ENCODE results near the gene SLC43A1.

SLC43A1 gene

DNA sequence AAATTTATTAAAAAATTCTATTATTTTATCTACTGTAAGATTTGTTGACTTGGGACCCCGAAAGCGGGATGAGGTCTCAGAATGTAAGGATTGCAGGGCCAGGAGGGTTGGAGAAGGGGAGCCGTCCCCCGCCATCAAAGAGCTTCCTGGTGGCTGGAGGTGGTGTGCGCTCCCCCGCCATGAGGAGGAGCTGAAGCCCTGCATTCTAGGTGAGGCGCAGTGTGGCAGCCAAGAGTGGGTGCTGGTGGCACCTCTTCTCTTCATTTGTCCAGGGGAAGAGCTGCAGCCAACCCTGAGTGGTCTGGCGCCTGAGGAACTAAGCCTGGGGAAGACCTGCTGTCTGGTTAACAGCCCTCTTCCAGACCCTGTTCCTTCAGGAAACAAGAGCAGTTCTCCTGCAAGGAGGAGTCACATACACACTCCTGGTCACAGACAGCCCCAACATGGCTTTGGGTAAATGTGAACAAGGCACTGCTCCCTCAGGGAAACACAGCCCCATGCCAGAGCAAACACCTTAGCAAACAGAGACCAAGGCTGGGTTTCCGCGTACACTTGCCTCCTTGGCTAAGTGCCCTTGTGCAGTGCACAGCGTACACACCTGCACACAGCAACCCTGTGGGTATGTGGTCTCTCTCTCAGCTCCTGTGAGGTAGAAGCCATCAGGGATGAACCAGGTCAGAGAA, 37.9 kb downstream of the SLC43A1 start:
- DNase-seq = no peak

DNA sequence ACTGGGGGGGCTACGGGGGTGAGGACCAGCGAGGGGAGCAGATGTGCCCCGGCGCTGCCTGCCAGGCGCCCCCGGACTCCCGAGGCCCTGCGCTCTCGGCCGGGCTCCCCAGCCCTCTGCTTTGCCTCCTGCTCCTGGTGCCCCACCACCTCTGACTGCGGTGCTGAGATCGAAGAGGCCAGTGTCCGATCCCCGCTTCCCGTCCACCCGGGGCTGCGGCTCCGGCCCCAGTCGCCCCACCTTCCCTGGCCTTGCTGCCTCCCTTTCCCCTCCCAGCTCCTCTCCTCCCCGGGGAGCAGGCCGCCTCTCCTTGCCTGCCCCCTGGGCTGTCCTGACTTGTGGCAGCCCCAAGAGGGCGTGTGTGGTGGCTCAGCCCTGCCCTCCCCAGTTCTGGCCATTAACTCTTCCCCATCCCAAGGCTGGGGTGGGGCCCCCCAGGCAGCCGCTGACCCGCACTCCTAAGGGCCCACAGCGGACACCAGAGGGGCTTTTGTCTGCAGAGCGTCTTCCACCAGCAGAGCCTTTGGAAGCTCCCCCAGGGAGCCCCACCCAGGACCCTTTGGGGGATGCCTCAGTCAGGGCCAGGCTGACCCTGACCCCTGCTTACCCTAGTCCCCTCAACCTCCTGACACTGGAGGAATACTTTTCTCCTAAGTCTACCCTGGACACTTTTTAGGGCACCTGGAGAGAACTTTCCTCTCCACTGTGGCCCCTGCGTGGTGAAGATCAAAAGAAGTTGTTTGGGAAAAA, 38.6 kb downstream of the SLC43A1 start:
- DNase-seq = no peak

DNA sequence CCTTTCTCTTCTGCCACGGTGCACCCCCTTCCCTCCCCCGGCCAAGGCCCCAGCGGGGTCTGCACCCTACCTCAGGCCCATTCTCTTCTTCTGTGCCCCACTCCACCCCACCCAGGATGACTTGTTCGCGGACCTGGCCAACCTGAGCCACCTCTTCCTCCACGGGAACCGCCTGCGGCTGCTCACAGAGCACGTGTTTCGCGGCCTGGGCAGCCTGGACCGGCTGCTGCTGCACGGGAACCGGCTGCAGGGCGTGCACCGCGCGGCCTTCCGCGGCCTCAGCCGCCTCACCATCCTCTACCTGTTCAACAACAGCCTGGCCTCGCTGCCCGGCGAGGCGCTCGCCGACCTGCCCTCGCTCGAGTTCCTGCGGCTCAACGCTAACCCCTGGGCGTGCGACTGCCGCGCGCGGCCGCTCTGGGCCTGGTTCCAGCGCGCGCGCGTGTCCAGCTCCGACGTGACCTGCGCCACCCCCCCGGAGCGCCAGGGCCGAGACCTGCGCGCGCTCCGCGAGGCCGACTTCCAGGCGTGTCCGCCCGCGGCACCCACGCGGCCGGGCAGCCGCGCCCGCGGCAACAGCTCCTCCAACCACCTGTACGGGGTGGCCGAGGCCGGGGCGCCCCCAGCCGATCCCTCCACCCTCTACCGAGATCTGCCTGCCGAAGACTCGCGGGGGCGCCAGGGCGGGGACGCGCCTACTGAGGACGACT, 39.3 kb downstream of the SLC43A1 start:
- DNase-seq = peak; percentile 41

DNA sequence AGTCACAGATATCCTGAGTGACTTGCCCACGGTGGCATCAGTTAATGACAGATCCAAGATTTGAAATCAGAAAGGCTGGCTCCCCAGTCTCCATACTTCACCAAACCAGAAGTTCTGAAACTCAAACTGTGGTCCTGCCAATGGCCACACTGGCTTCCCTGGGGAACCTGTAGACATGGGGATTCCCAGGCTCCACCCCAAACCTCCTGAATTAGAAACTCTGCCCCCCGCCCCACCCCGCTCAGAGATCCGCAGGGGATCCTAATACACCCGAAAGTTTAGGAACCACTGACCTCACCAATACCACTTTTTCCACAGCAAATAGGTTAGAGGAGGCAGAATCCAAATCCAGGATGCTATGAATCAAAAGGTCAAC, 39.8 kb downstream of the SLC43A1 start:
- DNase-seq = no peak

DNA sequence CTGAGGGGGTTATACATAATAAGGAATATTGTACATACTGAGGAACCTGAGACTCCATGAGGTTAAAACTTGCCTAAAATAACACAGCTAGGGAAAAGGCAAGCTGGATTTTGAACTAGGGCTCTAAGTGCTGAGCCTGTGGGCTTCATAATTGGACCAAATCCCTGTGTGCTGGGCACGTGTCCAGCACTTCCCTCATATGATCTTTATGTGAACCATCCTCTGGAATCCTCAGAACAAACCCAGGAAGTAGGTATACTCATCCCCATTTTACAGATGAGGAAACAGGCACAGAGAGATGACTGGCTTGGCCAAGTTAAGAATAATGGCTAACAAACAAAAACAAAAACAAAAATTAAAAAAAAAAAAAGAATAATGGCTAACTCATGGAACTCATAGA, 40.3 kb downstream of the SLC43A1 start:
- no peak for DNase-seq

DNA sequence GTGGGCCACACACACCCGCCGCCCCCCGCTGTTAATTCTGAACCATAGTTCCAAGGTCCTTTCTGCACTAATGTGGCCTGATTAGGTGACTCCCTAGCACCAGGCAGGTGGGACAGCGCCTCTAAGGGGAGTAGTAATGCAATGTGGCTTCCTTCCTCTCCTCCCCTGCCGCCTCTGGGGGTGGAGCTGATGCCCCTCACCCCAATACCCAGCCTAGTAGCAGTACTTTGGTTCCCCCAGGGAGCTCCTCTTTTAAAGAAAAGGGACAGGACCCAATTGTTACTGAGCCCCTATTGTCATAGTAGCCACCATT, 40.7 kb downstream of the SLC43A1 start:
- no peak for DNase-seq

DNA sequence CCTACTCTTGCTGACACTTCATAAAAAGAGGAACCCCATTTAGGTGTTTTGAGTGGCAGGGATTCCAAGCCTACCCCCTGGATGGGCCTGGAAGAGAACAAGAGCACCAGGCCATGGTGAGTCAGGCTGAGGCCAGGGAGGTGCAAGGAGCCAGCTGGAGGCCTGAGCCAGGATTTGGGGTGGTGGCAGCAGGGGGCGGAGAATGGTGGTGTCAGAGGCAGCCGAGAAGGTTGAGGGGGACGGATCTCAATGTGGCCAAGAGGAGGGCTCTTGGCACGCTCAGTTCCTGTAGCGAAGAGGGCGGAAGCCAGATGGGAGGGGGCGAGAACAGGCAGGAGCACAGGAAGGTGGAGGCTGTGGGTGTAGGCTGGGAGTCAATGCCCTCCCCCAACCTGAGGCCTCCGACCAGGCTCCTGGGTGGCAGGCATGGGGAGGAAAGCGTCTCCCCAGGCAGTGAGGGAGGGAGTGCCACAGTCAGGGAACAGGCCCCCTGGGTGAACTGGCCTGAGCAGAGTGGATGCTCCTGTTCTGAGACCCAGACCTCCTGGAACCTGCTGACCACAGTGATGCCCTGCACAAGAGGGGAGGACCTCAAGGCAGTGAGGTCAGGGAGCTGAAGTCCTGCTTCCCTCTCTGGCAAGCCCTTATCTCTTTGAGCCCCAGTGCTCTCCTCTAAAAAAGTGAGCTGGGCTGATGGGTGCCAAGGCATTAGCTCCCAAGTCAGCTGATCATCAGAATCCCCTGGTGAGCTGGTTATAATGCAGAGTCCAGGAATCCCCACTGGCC, 41.3 kb downstream of the SLC43A1 start:
- DNase-seq = no peak

DNA sequence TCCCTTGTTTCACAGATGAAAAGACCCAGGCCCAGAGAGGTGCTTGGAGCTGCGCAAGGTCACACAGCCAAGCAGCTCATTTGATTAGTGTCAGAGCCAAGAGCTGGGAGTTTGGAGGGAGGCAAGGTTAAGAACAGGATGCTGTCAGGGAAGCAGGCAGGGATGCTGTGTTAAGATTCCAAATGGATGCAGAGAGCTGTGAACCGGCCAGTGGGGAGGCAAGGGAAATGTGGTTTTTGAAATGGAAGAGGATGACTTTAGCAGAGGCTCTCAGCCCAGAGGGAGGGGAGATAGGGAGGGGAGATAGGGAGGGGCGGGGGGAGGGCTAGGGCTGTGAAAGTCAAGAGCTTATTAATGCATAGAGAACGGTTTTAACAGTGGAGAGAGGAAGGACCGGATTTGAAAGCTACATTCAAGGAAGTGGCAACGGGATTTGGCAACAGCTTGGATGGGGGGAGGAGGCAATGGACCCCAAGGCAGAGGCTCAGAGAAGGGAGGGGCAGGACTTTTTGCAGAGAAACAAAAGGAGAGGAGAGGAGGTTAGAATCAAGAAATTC, 42.1 kb downstream of the SLC43A1 start:
- DNase-seq = no peak

DNA sequence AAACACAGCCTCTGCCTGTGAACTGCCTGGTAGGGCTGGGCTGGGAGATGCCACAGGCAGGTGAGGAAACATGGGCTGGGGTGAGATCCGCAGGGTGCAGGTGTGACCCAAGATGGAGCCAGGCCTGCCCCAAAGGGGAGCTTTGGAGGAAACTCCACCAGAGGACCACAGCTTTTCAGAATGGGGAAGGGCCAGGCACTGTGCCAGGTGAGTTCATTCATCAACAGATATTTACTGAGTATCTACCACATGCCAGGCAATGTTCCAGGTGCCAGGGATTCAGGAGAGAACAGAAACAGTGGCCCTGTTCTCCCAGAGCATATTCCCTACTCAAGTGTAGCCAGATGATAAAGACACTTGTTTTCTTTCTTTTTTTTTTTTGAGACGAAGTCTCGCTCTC, 44.0 kb downstream of the SLC43A1 start:
- peak; percentile 10 for DNase-seq

DNA sequence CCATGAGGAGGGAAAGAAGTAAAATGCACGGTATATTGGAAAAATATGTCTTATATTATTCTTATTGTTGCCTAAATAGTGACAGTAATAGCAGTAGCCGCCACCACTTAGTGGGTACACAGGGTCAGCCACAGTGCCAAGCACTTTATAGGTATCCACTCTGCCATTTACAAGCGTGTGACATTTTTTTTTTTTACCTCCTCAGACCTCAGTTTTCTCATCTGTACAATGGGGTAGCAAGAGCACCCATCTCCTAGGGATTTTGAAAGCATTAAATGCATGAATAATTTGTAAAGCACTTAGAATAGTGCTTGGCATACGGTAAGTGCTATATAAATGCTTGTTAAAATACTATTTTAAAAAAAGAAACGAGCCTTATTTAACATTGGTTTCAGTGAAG, 46.2 kb downstream of the SLC43A1 start:
- DNase-seq = no peak

DNA sequence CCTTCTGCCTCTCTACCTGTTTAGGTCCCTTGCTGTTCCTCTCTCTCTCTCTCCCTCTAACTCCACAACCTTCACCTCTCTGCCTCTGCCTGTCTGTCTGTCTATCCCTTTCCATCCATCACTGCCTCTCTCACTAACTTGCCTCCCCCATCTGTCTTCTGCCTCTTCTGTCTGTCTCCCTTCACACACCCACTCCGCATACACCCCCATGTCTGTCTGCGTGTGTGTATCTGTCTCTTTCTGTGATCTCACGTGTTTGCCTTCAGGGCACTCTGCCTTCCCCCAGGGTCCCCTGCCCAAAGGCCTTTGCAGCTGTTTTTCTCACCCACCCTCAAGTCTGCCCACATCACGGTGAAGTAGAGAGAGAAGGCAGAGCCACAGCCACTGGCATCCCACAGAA, 47.2 kb downstream of the SLC43A1 start:
- no peak for DNase-seq

DNA sequence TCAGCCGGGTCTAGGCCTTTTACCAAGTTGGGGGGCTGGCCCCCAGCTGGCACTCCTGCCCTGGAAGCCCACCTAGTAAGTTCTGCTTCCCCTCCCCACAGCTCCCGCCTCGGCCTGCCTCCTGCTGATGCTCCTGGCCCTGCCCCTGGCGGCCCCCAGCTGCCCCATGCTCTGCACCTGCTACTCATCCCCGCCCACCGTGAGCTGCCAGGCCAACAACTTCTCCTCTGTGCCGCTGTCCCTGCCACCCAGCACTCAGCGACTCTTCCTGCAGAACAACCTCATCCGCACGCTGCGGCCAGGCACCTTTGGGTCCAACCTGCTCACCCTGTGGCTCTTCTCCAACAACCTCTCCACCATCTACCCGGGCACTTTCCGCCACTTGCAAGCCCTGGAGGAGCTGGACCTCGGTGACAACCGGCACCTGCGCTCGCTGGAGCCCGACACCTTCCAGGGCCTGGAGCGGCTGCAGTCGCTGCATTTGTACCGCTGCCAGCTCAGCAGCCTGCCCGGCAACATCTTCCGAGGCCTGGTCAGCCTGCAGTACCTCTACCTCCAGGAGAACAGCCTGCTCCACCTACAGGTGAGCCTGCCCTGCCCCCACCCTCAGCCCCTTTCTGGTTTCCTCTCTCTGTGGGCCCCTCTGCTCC, 47.9 kb downstream of the SLC43A1 start:
- DNase-seq = no peak

DNA sequence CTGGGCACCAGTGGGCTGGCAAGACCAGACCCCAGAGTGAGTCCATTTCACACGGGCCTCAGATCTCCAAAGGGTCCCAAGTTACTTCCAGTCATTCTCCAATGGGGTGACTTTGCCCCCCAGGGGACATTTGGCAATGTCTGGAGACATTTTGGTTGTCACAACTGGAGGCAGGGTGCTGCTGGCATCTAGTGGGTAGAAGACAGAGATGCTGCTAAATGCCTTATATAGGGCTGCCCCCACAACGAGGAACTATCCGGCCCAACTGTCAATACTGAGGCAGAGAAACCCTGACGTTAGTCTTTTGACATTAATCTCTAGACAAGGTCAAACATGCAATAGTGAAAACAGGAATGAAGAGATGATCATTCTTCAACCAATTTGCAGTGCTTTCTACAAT, 48.8 kb downstream of the SLC43A1 start:
- DNase-seq = no peak

DNA sequence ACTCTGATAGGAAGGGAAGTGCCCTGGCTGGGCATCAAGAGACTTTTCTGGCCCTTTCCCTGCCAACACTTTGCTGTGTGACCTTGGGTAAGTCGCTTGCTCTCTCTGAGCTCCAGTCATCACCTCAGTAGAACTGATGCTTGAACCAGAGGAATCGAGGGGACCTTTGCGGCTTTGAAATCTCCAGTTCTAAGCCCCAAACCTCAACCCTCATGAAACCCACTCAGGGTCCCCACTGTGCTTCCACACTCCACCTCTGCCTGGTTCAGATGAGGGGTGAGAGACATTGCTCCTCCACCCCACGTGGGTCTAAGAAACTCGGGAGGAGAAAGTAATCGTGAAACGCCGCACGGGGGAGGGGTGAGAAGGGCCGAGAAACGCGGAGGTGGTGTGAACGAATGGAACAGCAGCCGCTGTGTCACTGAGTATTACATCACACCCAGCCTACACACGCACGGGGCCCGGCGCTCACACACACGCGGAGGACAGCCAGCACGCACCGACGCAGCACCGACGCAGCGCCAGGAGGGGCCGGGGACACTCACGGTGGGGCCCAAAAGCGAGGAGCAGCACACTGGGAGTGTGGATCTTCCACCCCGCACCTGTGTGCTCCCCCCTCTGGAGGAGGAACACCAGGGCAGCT, 50.8 kb downstream of the SLC43A1 start:
- DNase-seq = no peak

DNA sequence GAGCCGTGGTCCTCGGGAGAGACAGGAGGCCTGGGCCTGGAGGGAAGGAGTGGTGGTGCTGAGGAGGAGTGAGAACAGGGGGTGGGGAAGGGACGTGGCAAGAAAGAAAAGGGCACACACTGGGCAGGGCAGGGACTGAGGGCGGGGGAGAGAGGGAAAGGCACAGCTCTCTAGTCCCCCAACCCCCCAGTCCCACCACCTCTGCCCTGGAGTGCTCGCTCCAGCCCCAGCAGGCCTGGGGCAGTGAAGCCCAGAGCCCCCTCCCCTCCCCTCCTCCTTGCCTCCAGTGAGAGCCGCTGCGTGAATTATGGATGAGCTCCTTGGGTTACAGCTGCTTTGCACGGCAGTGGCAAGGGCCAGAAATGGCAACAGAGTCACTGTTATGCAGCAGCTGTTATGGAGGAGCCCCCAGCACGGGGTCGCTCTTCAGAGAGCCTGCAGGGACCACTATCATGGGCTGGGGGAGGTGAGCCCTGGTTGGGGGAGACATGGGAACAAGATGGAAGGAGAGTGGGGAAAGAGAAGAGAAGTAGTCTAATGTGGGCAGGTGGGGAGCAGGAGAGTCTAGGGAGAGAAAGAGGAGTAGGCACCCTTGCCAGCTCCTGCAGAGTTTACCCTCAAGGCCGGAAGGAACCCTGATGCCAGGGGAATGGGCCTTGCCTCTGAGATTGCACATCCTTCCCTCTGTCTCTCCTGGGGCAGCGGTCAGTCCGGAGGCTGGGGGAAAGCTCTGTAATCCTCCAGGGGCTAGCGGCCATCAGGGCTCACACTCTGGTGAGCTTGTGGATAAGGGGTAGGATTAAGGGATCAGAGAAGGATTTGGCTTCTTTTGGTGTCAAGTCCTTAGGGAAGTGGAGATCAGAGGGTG, 51.6 kb downstream of the SLC43A1 start:
- DNase-seq = no peak

DNA sequence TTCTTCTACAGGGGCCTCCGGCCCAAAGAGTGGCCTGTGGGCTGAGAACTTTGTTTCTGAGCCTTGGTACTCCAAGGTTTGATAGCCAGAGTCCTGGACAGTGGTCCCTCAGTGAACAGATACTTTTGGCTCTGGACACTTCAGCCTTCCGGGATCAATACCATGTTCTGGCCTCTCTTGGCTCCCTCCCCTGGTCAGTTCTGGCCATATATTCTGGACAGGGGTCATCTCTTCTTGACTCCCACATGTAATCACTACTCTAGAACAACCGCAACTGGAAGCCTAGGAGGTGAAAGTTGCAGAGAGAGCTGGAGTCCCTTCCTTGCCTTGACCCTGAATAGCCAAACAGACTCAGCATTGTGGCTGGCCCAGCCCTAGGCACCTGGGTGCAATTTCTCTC, 52.9 kb downstream of the SLC43A1 start:
- no peak for DNase-seq

DNA sequence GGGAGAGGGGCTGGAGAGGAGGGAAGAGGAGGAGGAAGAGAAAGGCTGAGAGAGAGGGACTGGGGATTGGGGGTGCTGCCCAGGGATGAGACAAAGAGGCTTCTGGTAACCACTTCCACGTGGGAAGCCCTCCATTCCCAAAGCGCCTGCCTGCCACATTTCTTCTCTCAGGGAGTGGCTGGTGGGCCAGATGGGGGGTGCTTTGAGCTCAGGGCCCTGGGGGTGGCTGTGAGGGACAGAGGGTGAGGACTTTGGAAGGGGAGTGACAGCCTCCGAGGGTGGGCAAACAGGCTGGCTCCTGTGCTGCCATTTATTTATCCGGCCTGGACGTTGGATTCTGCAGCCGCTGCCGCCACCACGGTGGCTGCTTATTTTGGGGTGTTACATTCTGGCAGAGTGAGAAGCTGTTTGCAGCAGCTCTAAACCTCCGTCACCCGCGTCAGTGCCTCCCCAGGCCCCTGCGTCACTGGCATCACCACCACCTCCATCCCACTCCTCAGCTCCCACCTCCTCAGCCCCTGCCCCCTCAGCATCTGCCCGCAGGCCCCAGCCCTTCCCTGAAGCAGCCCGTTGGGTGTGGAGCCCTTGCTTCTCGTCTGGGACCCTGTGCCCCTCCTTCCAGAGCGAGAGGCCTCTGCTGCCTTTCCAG, 53.5 kb downstream of the SLC43A1 start:
- DNase-seq = no peak

DNA sequence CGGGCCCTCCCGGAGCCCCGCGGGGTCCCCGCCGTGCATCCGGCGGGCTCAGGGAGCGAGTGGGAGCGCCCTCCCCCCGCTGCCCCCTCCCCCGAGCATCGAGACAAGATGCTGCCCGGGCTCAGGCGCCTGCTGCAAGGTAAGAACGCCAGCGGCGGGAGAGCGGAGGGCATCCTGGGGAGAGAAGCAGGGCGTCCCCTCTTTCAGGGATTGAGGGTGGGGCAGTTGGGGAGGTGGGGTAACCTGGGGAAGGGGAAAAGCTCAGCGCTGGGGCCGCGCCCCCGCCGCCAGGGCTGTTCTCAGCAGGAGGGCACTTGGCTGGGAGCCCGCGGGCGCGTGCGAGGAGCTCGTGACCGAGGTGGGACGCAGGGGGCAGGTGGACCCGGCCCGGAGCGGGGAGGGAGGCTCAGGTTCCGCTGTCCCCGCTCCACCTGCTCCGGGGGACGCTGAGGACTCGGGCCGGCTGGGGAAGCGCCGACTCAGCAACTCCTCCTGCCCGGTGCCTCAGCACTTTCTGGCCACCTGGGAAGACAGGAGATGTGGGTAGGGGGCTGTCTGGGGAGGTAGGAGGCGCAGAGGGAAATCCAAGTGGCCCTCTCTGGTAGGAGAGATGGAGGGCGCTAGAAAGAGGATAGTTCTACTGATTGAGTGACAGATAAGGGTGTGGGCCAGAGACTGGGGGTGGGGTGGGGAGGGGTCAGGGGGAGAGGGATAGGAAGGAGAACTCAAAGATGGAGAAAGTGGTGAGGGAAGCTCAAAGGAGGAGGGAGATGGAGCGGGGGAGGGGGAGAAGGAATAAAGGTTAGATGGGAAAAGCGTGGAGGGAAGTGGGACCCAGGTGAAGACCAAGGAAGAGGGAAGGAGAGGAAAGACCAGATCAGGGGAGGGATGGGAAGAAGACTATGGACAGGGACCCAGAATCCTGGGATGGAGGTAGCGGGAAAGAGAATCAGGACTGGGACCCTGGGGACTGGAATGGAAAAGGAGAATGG, 54.4 kb downstream of the SLC43A1 start:
- DNase-seq = peak; percentile 40

DNA sequence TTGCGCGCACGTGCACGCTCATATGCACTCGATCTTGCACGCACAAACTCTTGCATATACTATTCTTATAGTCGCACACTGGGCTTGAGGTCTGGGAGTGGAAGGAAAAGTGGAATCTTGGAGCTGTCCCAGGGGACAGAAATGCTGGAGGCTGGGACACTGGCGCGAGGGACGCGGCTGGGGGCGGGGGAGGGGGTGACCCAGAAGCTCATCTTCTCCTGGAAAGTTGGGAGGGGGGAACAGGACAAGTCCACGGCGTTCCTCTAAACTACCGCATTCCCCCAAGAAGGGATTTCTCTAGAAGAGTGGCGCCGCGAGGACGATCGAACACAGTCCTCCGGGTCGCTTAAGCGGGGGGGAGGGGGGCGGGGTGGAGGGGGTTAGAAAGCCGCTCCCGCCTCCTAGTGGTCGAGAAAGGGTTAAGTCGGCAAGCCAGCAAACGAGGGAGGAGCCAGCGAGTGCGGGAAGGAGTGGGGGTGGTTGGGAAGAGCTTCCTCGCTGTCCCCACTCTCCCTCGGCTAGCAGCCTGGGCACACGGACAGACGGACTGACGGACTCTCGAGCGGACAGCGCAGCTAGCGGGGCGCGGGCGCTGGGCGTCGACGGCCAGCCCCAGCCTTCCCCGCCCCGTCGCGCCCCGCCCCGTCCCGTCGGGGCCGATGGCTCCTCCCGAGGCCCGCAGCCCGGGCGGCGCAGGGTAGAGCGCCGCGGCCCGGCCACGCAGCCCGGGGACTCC, 55.3 kb downstream of the SLC43A1 start, which contains the start of gene RTN4RL2:
Gene RTN4RL2 (plus strand): TSS at position 507 of the 736 bp plus-strand sequence. CDS start 338 bp downstream, outside the sequence.
- DNase-seq = peak; percentile 50

Measured in NCI-H1105 treated with DMSO at 0.1 percent for 48 hours (cell line).